Measurements from ENCODE around the gene BEST4.

Gene BEST4

GRCh38 chr1:44786841-44787426 is 1.0 kb downstream of the BEST4 start:
- peak overlapping the region; percentile 74 for H3K4me2 ChIP-seq (ENCODE audit: low read length)
- H3K4me3 ChIP-seq (ENCODE audit: low read length) = no peak overlapping the region; the same call in 1 of the 2 replicates
- no peak for TF ChIP-seq EZH2phosphoT487 (IDR thresholded peaks at IDR 0.05; ENCODE audit: borderline replicate concordance, low read length)
- TF ChIP-seq CTCF (IDR thresholded peaks at IDR 0.05; ENCODE audit: low read depth, low read length, poor library complexity, severe bottlenecking) = no peak

DNA sequence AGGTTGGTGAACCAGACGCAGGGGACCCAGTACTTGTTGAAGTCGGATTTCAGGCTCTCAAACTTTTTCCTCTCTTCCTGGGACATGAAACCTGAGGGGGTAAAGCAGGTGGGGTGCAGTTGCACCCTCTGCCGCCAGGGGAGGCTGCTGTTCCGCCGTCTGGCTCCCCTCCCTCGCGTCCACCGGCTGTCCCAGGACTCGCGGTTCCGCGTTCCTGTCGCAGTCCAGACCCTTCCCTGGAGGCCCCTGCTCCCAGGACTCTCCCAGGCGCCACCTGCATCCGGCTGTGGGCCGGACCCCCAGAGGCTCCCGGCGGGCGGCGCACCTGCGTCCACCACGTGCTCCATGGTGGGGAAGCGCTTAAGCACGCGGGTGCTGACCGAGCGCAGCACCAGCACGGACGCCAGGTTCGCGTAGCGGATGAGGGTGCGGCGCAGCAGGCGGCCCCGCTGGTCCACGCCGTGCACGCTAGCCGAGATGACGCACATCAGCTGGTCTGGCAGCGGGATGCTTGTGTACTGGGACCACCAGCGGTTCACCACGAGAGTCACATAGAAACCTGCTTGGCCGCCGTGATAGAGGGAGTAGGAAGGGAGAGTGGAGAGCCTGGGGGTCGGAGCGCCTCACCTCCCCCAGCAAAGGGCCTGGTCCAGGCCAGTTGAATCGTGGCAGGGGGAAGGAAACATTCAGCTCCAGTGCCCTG is 1.7 kb downstream of the BEST4 start:
- no peaks in the 10 kb centered on the region for H3K79me2 ChIP-seq (ENCODE audit: control insufficient read depth, low read length)
- H3K9me3 ChIP-seq (ENCODE audit: control insufficient read depth, insufficient read depth, low read length) = no peaks in the 10 kb centered on the region
- peaks cover 52% of the 10 kb centered on the region for H3F3A ChIP-seq (ENCODE audit: control insufficient read depth, insufficient read depth)
- TF ChIP-seq CTCF (IDR thresholded peaks at IDR 0.05; ENCODE audit: low read depth, low read length, poor library complexity, severe bottlenecking) = peak; percentile 98
- TF ChIP-seq EZH2phosphoT487 (IDR thresholded peaks at IDR 0.05; ENCODE audit: borderline replicate concordance, low read length) = no peak
- peaks cover 10% of the 10 kb centered on the region for H3K36me3 ChIP-seq (ENCODE audit: control insufficient read depth, low read length)
- H4K20me1 ChIP-seq (ENCODE audit: control insufficient read depth, insufficient read depth, low read depth, low read length) = no peaks in the 10 kb centered on the region
- H3K9me2 ChIP-seq (replicated peaks; ENCODE audit: control insufficient read depth, low read length) = no peaks in the 10 kb centered on the region
- H3K27me3 ChIP-seq (ENCODE audit: control insufficient read depth, low read length) = no peaks in the 10 kb centered on the region
- H3K4me1 ChIP-seq (ENCODE audit: control insufficient read depth, low read length) = peaks cover 42% of the 10 kb centered on the region
- peak overlapping the region; percentile 13; the same call in 1 of the 2 replicates for H3K27ac ChIP-seq (ENCODE audit: low read depth, low read length)
- H3K4me2 ChIP-seq (ENCODE audit: low read length) = peak overlapping the region; percentile 74
- H3K4me3 ChIP-seq (ENCODE audit: low read length) = peak overlapping the region; percentile 68

More at GRCh38 chr1:44786841-44787426, 1.0 kb downstream of the BEST4 start:
- peaks cover 39% of the 10 kb centered on the region for H3K4me1 ChIP-seq (ENCODE audit: control insufficient read depth, low read length)
- no peaks in the 10 kb centered on the region for H3K9me2 ChIP-seq (replicated peaks; ENCODE audit: control insufficient read depth, low read length)
- peaks cover 3% of the 10 kb centered on the region for H3K36me3 ChIP-seq (ENCODE audit: control insufficient read depth, low read length)
- no peaks in the 10 kb centered on the region for H3K9me3 ChIP-seq (ENCODE audit: control insufficient read depth, insufficient read depth, low read length)
- H4K20me1 ChIP-seq (ENCODE audit: control insufficient read depth, insufficient read depth, low read depth, low read length) = no peaks in the 10 kb centered on the region
- no peaks in the 10 kb centered on the region for H3K27me3 ChIP-seq (ENCODE audit: control insufficient read depth, low read length)
- H3F3A ChIP-seq (ENCODE audit: control insufficient read depth, insufficient read depth) = peaks cover 46% of the 10 kb centered on the region
- peak overlapping the region; percentile 13; the same call in 1 of the 2 replicates for H3K27ac ChIP-seq (ENCODE audit: low read depth, low read length)
- no peaks in the 10 kb centered on the region for H3K79me2 ChIP-seq (ENCODE audit: control insufficient read depth, low read length)

DNA sequence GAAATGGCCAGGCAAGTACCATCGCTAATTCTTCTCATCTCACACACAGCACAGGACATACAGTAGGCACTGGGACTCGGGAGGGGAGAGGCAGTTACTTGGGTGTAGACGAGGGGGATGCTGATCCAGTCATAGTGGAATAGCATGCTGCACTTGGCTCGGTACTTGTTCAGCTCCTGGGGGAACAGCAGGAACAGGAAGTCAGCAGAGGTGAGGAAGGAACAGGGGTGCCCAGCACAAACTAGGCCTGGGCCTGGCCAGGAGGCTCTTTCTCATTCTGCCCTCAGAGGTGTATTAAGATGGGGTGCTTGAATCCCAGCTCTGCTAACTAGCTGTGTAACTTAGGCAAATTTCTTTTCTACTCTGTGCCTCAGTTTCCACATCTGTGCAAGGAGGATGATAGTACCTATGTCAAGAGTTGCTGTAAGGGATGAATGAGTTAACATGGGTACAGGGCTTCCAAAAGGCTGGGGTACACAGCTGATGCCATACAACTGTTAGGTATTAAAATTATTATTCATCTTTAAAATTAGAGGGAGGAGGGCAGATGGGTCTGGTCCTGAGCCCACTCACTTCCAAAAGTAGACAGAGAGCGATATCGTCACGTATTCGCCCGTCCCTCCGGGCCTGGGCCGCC is 2.4 kb downstream of the BEST4 start:
- Histone ChIP-seq H3K27ac (ENCODE audit: low read depth, low read length) (no peak overlapping the region; the same call in 1 of the 2 replicates), H3K4me2 (ENCODE audit: low read length) (peak overlapping the region; percentile 74), H3K36me3 (ENCODE audit: control insufficient read depth, low read length) (peaks cover 16% of the 10 kb centered on the region), H3K4me1 (ENCODE audit: control insufficient read depth, low read length) (peaks cover 43% of the 10 kb centered on the region), H3F3A (ENCODE audit: control insufficient read depth, insufficient read depth) (peaks cover 59% of the 10 kb centered on the region), H3K27me3 (ENCODE audit: control insufficient read depth, low read length) (no peaks in the 10 kb centered on the region), H3K79me2 (ENCODE audit: control insufficient read depth, low read length) (no peaks in the 10 kb centered on the region), H4K20me1 (ENCODE audit: control insufficient read depth, insufficient read depth, low read depth, low read length) (no peaks in the 10 kb centered on the region), H3K9me2 (replicated peaks; ENCODE audit: control insufficient read depth, low read length) (no peaks in the 10 kb centered on the region), H3K9me3 (ENCODE audit: control insufficient read depth, insufficient read depth, low read length) (no peaks in the 10 kb centered on the region), H3K4me3 (ENCODE audit: low read length) (peak overlapping the region; percentile 68)
- no peak for TF ChIP-seq CTCF (IDR thresholded peaks at IDR 0.05; ENCODE audit: low read depth, low read length, poor library complexity, severe bottlenecking)

Measured in DOHH2 (cell line).